PC-3 (cell line): ENCODE results near the gene CLCN5. TPM values are rescaled to one million over a fixed set of nuclear protein-coding genes. Genes with fewer than 3 reads are reported as not detected.

ENCODE experiments used
- ATAC-seq: fragments of 200-7000 bp; cut with Tn5 transposase; 2 replicates; pipeline ENCODE4 v1.9.1; 2020; ENCODE audit warnings: mild to moderate bottlenecking, moderate library complexity
- BruUV-seq: library from RNA; stranded (reverse); fragments of 400-500 nt; replicated peaks from 2 replicates; lab custom pipeline; 2021; lab: Mats Ljungman, UMichigan
- CTCF ChIA-PET: fragments of 300-600 bp; sonication (Branson Sonifier 250); formaldehyde crosslinking; loops from one replicate; lab custom pipeline; 2022; ENCODE audit warnings: antibody characterized with exemption; lab: Charles Lee
- POLR2A ChIA-PET: fragments of 300-600 bp; sonication (Branson Sonifier 250); formaldehyde crosslinking; loops from one replicate; lab custom pipeline; 2022; ENCODE audit warnings: antibody characterized with exemption; ENCODE audit not compliant: unreplicated experiment; lab: Charles Lee
- DNase-seq: peaks from one replicate; pipeline ENCODE4 v3.0.0-alpha.2; 2015
- H2AFZ ChIP-seq: fragments of 300-600 bp; sonication (generic); 2 replicates; pipeline ENCODE4 v1.6.0; 2016; ENCODE audit warnings: antibody characterized with exemption, low read length
- H3F3A ChIP-seq: fragments of 300-600 bp; sonication (generic); one replicate; pipeline ENCODE4 v1.6.0; 2017; ENCODE audit warnings: antibody characterized with exemption, low read length, control low read depth, mild to moderate bottlenecking; ENCODE audit not compliant: unreplicated experiment
- H3K27ac ChIP-seq: fragments of 300-600 bp; sonication (generic); 2 replicates; pipeline ENCODE4 v1.5.1; 2016; ENCODE audit warnings: mild to moderate bottlenecking, low read length
- H3K27me3 ChIP-seq: fragments of 300-600 bp; sonication (generic); 2 replicates; pipeline ENCODE4 v1.6.1; 2016; ENCODE audit warnings: low read length, mixed read lengths
- H3K36me3 ChIP-seq: fragments of 300-600 bp; sonication (generic); 2 replicates; pipeline ENCODE4 v1.6.1; 2016; ENCODE audit warnings: low read depth, mixed run types, low read length, mixed read lengths
- H3K4me1 ChIP-seq: fragments of 300-600 bp; sonication (generic); 2 replicates; pipeline ENCODE4 v1.5.1; 2016; ENCODE audit warnings: low read length; ENCODE audit not compliant: insufficient read depth
- H3K4me2 ChIP-seq: fragments of 300-600 bp; sonication (generic); 2 replicates; pipeline ENCODE4 v1.6.0; 2016; ENCODE audit warnings: low read length
- H3K4me3 ChIP-seq: fragments of 300-600 bp; sonication (generic); 2 replicates; pipeline ENCODE4 v1.5.1; 2016; ENCODE audit warnings: mild to moderate bottlenecking, low read length, mixed read lengths
- H3K79me2 ChIP-seq: fragments of 300-600 bp; sonication (generic); 2 replicates; pipeline ENCODE4 v1.6.1; 2017; ENCODE audit warnings: low read length, mixed read lengths
- H3K9ac ChIP-seq: fragments of 300-600 bp; sonication (generic); 2 replicates; pipeline ENCODE4 v1.6.0; 2016; ENCODE audit warnings: mild to moderate bottlenecking, low read length
- H3K9me2 ChIP-seq: fragments of 300-600 bp; sonication (generic); replicated peaks from 2 replicates; pipeline ENCODE4 v1.6.1; 2016; ENCODE audit warnings: mixed run types, low read length, mixed read lengths
- H3K9me3 ChIP-seq: fragments of 300-600 bp; sonication (generic); 2 replicates; pipeline ENCODE4 v1.6.1; 2016; ENCODE audit warnings: low read length, mixed read lengths
- H4K20me1 ChIP-seq: fragments of 300-600 bp; sonication (generic); 2 replicates; pipeline ENCODE4 v1.6.1; 2016; ENCODE audit warnings: low read length, mixed read lengths
- EZH2 ChIP-seq: fragments of 300-600 bp; sonication (generic); IDR thresholded peaks from one replicate; pipeline ENCODE4 v1.6.1; 2017; ENCODE audit warnings: antibody characterized with exemption, mild to moderate bottlenecking, low read length; ENCODE audit not compliant: unreplicated experiment
- EZH2phosphoT487 ChIP-seq: fragments of 300-600 bp; sonication (generic); IDR thresholded peaks from 2 replicates; pipeline ENCODE4 v1.6.1; 2018; ENCODE audit warnings: mild to moderate bottlenecking, antibody characterized with exemption, low read length, borderline replicate concordance
- intact Hi-C: fragments of 100-400 bp; cut with micrococcal nuclease; formaldehyde crosslinking; loops from 2 replicates; pipeline ENCODE4 v1.9.0; 2023
- total RNA-seq: library from RNA; depleted of rRNA; stranded (reverse); fragments of >200 nt; gene quantifications from 2 replicates; pipeline ENCODE4 v1.2.3, GENCODE V29; 2014
- TF ChIP-seq, protein P1 (sequence below): fragments of 300-600 bp; sonication (generic); conservative IDR thresholded peaks from 2 replicates; pipeline ENCODE4 v1.5.1; 2017; ENCODE audit warnings: antibody characterized with exemption, low read depth, mild to moderate bottlenecking, low read length

The CLCN5 gene
- total RNA-seq, 1 experiment from 2014 or later, result 5.9 TPM

- H4K20me1 ChIP-seq, result no peaks in the 10 kb centered on the region
- ChIA-PET CTCF (interaction anchor here (0.6 kb wide), 1 partner anchor 74 kb away, joined by 4 read pairs; the partner anchor contains the start of gene CLCN5), POLR2A (no interaction called here)
- BruUV-seq, result no TSS peak
- peaks cover 27% of the 10 kb centered on the region for H3K4me1 ChIP-seq
- H3K9ac ChIP-seq, result no peak overlapping the region
- H3K9me3 ChIP-seq, result no peaks in the 10 kb centered on the region
- no peaks in the 10 kb centered on the region for H3K79me2 ChIP-seq
- no peaks in the 10 kb centered on the region for H3K36me3 ChIP-seq
- ATAC-seq (no peak), DNase-seq (no peak)
- H3K27ac ChIP-seq, result peak overlapping the region; percentile 62
- H3K9me2 ChIP-seq, result no peaks in the 10 kb centered on the region
- H3K4me2 ChIP-seq, result peak overlapping the region; percentile 64
- intact Hi-C loops, result no loop called here
- no peaks in the 10 kb centered on the region for H3F3A ChIP-seq
- no peak overlapping the region for H3K4me3 ChIP-seq
- H2AFZ ChIP-seq, result no peak overlapping the region
- TF ChIP-seq, protein P1, sequence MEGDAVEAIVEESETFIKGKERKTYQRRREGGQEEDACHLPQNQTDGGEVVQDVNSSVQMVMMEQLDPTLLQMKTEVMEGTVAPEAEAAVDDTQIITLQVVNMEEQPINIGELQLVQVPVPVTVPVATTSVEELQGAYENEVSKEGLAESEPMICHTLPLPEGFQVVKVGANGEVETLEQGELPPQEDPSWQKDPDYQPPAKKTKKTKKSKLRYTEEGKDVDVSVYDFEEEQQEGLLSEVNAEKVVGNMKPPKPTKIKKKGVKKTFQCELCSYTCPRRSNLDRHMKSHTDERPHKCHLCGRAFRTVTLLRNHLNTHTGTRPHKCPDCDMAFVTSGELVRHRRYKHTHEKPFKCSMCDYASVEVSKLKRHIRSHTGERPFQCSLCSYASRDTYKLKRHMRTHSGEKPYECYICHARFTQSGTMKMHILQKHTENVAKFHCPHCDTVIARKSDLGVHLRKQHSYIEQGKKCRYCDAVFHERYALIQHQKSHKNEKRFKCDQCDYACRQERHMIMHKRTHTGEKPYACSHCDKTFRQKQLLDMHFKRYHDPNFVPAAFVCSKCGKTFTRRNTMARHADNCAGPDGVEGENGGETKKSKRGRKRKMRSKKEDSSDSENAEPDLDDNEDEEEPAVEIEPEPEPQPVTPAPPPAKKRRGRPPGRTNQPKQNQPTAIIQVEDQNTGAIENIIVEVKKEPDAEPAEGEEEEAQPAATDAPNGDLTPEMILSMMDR, result no peak
- TF ChIP-seq EZH2phosphoT487, result no peak
- no peak for TF ChIP-seq EZH2
- no peaks in the 10 kb centered on the region for H3K27me3 ChIP-seq
Observed at GRCh38 chrX:49995795-49996455, 73.5 kb downstream of the CLCN5 start.

DNA sequence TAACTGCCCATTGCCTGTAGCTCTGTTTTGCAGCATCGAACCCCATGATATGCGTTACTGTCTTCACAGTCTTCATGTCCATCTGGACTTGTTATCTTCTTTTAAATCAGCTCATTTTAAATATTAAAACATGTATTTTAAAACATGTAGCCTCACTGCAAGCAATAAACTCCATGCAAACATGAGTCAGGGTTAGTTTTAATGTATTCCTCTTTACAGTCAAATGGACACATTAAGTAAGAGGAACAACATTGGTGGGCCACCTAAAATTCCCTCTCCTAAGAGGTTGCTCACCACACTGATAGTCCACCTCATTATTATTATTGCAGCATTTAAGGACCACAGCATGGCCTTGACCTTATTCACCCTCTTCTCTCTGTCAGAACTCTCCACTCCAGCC lies 74.1 kb downstream of the CLCN5 start:
- DNase-seq (peak; percentile 20), ATAC-seq (peak; percentile 56)
- Histone ChIP-seq H3K36me3 (no peaks in the 10 kb centered on the region), H3K4me3 (no peak overlapping the region), H3K79me2 (no peaks in the 10 kb centered on the region), H3K4me1 (peaks cover 27% of the 10 kb centered on the region), H3K9me2 (no peaks in the 10 kb centered on the region), H3K27me3 (no peaks in the 10 kb centered on the region), H3K9me3 (no peaks in the 10 kb centered on the region), H2AFZ (no peak overlapping the region), H3K4me2 (no peak overlapping the region; the same call in 1 of the 2 replicates), H3K27ac (peak overlapping the region; percentile 62), H3K9ac (no peak overlapping the region), H4K20me1 (no peaks in the 10 kb centered on the region), H3F3A (no peaks in the 10 kb centered on the region)
- TF ChIP-seq EZH2phosphoT487 (no peak), EZH2 (no peak)
- TF ChIP-seq, protein P1, result no peak
- ChIA-PET POLR2A (no interaction called here), CTCF (no interaction called here)
- intact Hi-C loops, result no loop called here
- BruUV-seq, result no TSS peak

DNA sequence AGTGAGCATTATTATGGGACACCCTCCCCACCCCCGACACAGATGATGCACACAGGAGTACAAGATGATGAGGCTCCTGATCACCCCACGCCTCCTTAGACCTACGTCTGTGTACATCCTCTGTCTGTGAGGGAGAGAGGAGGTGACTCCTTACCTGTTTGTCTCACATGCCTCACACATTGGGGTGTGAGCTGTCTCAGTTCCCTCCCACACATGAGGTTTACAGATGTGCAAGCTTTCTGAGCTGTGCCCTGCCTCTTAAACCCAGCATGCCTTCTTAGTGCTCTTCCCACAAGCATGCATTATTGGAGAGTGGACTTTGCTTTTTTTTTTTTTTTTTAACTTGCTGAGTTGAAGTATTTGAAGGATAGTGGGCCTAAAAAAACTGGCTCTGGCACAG lies 76.7 kb downstream of the CLCN5 start:
- peaks cover 33% of the 10 kb centered on the region for H3K4me1 ChIP-seq
- DNase-seq, result no peak
- no peak overlapping the region for H3K4me2 ChIP-seq
- BruUV-seq, result no TSS peak
- H3K9me3 ChIP-seq, result no peaks in the 10 kb centered on the region
- ChIA-PET CTCF (no interaction called here), POLR2A (no interaction called here)
- no peak overlapping the region for H2AFZ ChIP-seq
- H4K20me1 ChIP-seq, result no peaks in the 10 kb centered on the region
- H3K9me2 ChIP-seq, result no peaks in the 10 kb centered on the region
- H3K9ac ChIP-seq, result no peak overlapping the region
- no peak for ATAC-seq
- H3K79me2 ChIP-seq, result no peaks in the 10 kb centered on the region
- H3K36me3 ChIP-seq, result no peaks in the 10 kb centered on the region
- no peaks in the 10 kb centered on the region for H3K27me3 ChIP-seq
- intact Hi-C loops, result no loop called here
- no peak overlapping the region for H3K4me3 ChIP-seq
- no peaks in the 10 kb centered on the region for H3F3A ChIP-seq
- no peak overlapping the region for H3K27ac ChIP-seq
- TF ChIP-seq EZH2phosphoT487, result no peak
